Ovary (tissue), 9 donors: ENCODE data around the gene SP3. TPM values are rescaled to one million over a fixed set of nuclear protein-coding genes. Genes with fewer than 3 reads are reported as not detected.

Experiments used
- DNase-seq, 5 donors: peaks; one replicate each; pipeline ENCODE4 v3.0.0-alpha.2; 2019 to 2020
- H3K27ac ChIP-seq, 2 donors: fragments of 200-600 bp; one replicate each; pipeline versions ENCODE4 v1.5.1 to v1.8.0; 2019 to 2022
- H3K27me3 ChIP-seq: fragments of 200-600 bp; one replicate; pipeline ENCODE4 v1.8.0; 2022
- H3K36me3 ChIP-seq: fragments of 200-600 bp; sonication (generic); one replicate; pipeline ENCODE4 v1.5.1; 2019
- H3K4me1 ChIP-seq: one replicate; pipeline ENCODE4 v1.8.1; 2013; ENCODE audit warnings: mild to moderate bottlenecking, moderate library complexity; ENCODE audit not compliant: insufficient read depth
- H3K4me3 ChIP-seq: fragments of 200-600 bp; sonication (generic); one replicate; pipeline ENCODE4 v1.5.1; 2017
- H3K9me3 ChIP-seq, 2 donors: fragments of 200-600 bp in 1 of 2; sonication (generic) in 1 of 2; one replicate each; pipeline versions ENCODE4 v1.5.1 to v1.8.1; 2013 to 2019; ENCODE audit warnings: mild to moderate bottlenecking in 1 of 2, moderate library complexity in 1 of 2
- CTCF ChIP-seq, 3 donors: fragments of 450-650 bp in 2 of 3; fragments of 200-600 bp in 1 of 3; IDR thresholded peaks; one replicate each; pipeline versions ENCODE4 v1.5.1 to v1.8.0; 2016 to 2022; ENCODE audit warnings: antibody characterized with exemption in 3 of 3, mild to moderate bottlenecking in 1 of 3
- EP300 ChIP-seq: sonication (generic); formaldehyde crosslinking; IDR thresholded peaks from one replicate; pipeline ENCODE4 v1.6.1; 2017; ENCODE audit warnings: antibody characterized with exemption
- POLR2A ChIP-seq: fragments of 450-650 bp; IDR thresholded peaks from one replicate; pipeline ENCODE4 v1.6.1; 2017; ENCODE audit warnings: antibody characterized with exemption, mild to moderate bottlenecking, moderate library complexity
- WGBS, 3 donors: extraction: QIAGEN DNeasy Blood & Tissue Kit in 1 of 3; methylation state at CpG; one replicate each; pipeline versions ENCODE4 v1.1.5 to v1.1.7; 2013 to 2017; 5-methylcytosine and 5-hydroxymethylcytosine counted together
- intact Hi-C, 4 donors: fragments of 100-400 bp; cut with DNase I; formaldehyde crosslinking; loops; one replicate each; pipeline versions ENCODE4 v1.11.0 to v1.15.1; 2022 to 2023
- polyA plus RNA-seq, 2 donors: library from polyadenylated mRNA; stranded (reverse); fragments of 200-250 nt in 1 of 2; fragments of 350-450 nt in 1 of 2; fragmentation: Illumina TruSeq in 1 of 2; extraction: RNeasy Lipid Tissue Mini Kit (QIAGEN cat#74804) in 1 of 2; gene quantifications; one replicate each; pipeline ENCODE4 v1.2.3, GENCODE V29; 2013 to 2014
- total RNA-seq, 7 donors: library from RNA; depleted of rRNA in 2 of 7; stranded (reverse); fragments of >200 nt in 2 of 7; fragmentation: NEBNext Ultra II Directional in 3 of 7; extraction: Animal tissue kit (Norgen Biotek cat#: 25700) in 3 of 7; gene quantifications; one replicate each; pipeline versions ENCODE4 v1.1.0 to v1.2.4, GENCODE V29; 2016 to 2023
- donor health status: DM: no; HTN: no; CAD: no; lungs with moderate emphysema.
- donor health status: DM: no; HTN: no; CAD: no.
- donor health status: Bipolar disorder and iron deficiency.
- donor health status: DM: yes; HTN: yes; CAD: no.
- donor health status: DM: no; HTN: no; CAD: no.
- donor health status: DM: yes; HTN: yes; CAD: no.

SP3 gene
- total and polyA plus RNA-seq, 9 donors, result 35.4 to 131 (median 88.3) TPM

DNA sequence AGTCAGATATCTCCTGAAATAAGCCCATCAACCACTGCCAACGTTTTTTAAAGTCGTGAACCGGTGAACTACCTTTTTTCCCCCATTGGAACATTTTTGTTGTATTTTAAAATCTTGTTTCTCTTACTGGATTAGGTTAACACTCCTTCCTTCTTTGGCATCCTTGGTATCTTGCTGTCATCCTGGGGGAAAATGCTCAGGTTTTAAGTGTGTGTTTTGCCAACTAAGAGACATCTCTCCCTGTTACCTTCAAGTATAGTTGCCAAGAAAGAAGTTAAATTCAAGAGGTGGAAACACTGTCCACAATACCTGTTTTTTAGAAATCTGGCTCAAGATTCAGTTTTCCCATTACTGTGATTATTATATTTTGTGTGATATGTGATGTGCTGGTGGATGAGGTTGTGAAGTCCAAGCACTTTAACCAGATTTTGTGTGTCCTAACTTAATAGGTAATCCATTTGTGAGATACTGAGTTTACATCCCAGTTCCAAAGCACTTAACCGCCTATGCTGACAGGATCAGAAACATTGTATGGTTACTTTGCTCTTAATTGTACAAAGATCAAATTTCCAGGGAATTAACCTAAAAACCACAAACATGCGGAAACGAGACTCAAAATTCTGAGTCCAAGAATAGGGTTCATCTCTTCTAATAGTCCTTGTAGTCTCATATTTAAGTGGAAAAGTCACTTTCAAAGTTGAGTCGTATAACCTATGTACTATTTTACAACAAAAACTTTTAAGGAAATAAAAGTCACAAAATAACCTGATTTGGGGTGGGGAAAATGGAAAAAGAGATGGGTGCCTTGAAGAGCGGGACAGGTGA is 1.3 kb upstream of the SP3 start:
- intact Hi-C loops, result loop anchor here in 2 of 4 donors (10.0 kb wide), 1 partner anchor 48 kb away; no protein-coding TSS in a partner anchor
- WGBS, 3 donors, result 50 to 51% (median 51%) methylated on average over 8 of the region's 8 CpGs
- Histone ChIP-seq H3K4me1 (peaks cover 3% of the 10 kb centered on the region), H3K9me3 (no peaks in the 10 kb centered on the region), H3K27ac (peak overlapping the region; percentile 100), H3K4me3 (peak overlapping the region; percentile 95), H3K36me3 (no peaks in the 10 kb centered on the region), H3K27me3 (no peaks in the 10 kb centered on the region)
- DNase-seq, result no peak
- TF ChIP-seq EP300 (no peak), POLR2A (no peak), CTCF (IDR thresholded peaks at IDR 0.05) (no peak)

DNA sequence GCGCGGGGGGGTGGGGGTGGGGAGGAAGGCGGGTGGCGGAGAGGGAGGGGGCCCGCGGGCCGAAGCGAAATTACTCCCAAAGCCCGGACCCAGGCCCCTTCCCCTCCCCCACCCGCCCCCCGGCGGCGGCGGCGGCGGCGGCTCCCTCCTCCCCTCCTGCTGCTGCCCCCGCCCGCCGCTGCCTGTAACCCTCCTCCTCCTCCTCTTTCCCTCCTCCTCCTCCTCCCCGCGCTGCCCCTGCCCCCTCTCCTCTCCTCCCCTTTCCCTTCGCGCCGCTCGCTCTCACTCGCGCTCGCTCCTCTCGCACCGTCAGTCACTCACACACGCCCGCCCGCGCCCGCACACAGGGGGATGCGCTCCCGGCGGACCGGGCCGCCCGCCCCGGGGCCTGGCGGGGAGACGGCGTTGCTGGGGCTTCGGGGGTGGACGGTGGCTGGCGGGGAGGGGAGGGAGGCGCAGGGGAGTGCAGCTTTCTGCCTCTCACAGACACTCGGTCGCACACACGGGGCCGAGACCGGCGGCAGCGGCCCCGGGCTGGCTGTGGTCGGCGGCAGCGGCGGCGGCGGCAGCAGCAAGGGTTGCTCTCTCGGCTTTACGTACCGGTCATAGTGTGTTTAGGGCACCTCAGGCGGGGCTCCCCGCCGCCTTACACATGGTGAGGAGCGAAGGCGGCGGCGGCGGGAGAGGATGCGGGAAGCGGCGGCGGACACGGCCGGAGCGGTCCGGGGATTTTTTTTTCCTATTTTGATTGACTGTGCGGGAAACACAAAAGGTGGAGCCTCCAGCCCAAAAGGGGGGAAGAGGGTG is 405 bp downstream of the SP3 start:
- Histone ChIP-seq H3K27me3 (no peaks in the 10 kb centered on the region), H3K27ac (peak overlapping the region; percentile 100), H3K4me1 (peaks cover 4% of the 10 kb centered on the region), H3K36me3 (no peaks in the 10 kb centered on the region), H3K9me3 (no peaks in the 10 kb centered on the region), H3K4me3 (peak overlapping the region; percentile 95)
- TF ChIP-seq CTCF (IDR thresholded peaks at IDR 0.05) (no peak), POLR2A (peak; percentile 44), EP300 (no peak)
- DNase-seq, result peak; percentile 86 to 92 (median 91)
- WGBS, 3 donors, result 0 to 2% (median 1%) methylated on average over 44 to 78 of the region's 84 CpGs
- intact Hi-C loops, result loop anchor here in 3 of 4 donors (2.0 to 10.0 kb wide), 3 partner anchors 48 to 63 kb away; no protein-coding TSS in a partner anchor

DNA sequence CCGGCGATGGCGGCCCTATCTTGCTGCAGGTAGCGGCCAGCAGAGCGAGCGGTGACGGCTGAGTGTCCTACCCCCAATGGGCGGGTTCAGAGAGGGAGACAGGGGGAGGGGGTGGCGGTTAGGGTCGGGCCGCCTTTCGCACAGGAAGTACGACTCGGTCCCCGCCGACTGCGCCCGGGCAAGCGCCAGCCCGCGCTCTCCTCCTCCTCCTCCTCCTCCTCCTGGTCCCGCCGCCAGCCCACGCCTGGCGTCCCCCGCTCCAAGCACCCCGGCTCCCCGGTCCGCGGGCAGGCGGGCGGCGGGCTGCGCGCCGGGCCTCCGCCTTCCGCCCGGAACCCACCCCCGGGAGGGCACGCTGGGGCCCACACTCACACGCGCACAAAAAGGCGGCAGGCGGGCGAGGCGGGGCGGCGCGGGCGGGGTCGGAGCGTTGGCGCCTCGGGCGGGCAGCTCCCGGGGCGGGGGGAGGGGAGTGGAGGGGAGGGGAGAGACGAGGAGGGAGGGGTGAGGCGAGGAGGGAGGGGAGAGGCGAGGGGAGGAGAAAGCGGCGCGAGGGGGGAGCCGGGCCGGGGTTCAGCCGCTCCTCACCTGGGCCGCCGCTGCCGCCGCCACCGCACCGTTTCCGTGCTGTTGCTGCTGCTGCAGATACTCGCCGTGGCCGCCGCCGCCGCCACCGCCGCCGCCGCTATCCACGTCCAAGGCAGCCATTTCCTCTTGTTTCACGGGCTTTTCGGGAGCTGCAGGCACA is 1.2 kb downstream of the SP3 start:
- H3K27ac ChIP-seq, result peak overlapping the region; percentile 100
- H3K27me3 ChIP-seq, result no peaks in the 10 kb centered on the region
- 0 to 1% (median 0%) methylated on average over 46 to 85 of the region's 87 CpGs for WGBS, 3 donors
- TF ChIP-seq CTCF (IDR thresholded peaks at IDR 0.05) (no peak), POLR2A (peak; percentile 28)
- DNase-seq, result peak; percentile 90 to 94 (median 91)
- H3K4me1 ChIP-seq, result peaks cover 7% of the 10 kb centered on the region
- H3K4me3 ChIP-seq, result peak overlapping the region; percentile 95
- no peaks in the 10 kb centered on the region for H3K9me3 ChIP-seq
- intact Hi-C loops, result loop anchor here in 3 of 4 donors (2.0 to 10.0 kb wide), 3 partner anchors 49 to 63 kb away; no protein-coding TSS in a partner anchor
- H3K36me3 ChIP-seq, result no peaks in the 10 kb centered on the region

DNA sequence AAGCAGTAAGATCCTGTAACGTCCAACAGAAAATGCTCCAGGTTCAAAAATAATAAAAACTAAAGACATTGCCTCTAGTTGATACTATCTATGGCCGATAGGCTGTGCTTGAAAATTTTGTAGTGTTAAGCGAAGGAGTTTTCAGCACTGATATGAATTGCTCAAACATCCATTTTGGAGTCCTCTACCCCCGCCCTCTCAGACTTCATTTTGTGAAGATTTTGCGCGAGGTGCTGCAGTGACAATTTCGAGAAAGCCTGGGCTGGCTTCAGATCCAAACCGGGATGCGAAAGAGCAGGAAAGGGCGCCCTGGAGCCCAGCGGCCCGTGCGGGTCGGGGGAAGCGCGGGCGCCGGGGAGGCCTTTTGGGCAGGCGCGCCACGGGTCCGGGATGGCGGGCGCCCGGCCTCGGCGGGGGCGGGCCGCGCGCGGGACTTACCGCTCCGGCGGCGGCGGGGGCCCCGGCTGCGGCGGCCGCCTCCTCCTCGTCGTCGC is 1.8 kb downstream of the SP3 start:
- Histone ChIP-seq H3K27ac (peak overlapping the region; percentile 100), H3K9me3 (no peaks in the 10 kb centered on the region), H3K4me1 (peaks cover 7% of the 10 kb centered on the region), H3K36me3 (no peaks in the 10 kb centered on the region), H3K4me3 (peak overlapping the region; percentile 95), H3K27me3 (no peaks in the 10 kb centered on the region)
- intact Hi-C loops, result loop anchor here in 3 of 4 donors (5.0 to 10.0 kb wide), 2 partner anchors 51 to 64 kb away; no protein-coding TSS in a partner anchor
- peak in 1 of 5 donors; percentile 54 for DNase-seq
- 0% methylated on average over 30 to 44 of the region's 44 CpGs for WGBS, 3 donors
- TF ChIP-seq CTCF (IDR thresholded peaks at IDR 0.05) (peak in 2 of 3 donors; percentile 32 to 54), POLR2A (no peak)
